ENCODE results near the gene SHISA4. TPM values are rescaled to one million over a fixed set of nuclear protein-coding genes. Genes with fewer than 3 reads are reported as not detected.

The SHISA4 gene
- total RNA-seq, 3 donors from 2014 or later (not counting 1 experiment from before 2014, with no cell fraction given) = 0.54 to 2.0 TPM; not detected in 1

DNA sequence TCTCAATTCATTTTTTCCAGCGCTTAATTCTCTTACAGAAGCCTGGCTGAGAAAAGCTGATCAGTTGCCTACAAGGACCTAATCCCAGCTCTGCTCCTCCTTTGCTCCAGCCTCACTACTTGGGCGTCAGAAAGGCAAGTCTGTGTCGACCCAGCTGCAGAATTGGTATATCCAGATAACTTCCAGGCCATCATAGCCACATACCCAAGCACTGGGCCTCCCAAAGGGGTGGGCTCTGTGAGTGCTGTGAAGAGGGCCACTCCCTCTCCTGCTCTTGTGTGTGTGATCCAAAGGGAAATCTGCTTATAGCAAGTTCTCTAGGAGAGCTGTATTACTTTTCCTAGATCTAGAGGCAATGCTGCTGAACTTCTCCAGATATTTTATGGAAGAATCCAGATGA lies 39.6 kb downstream of the SHISA4 start:
- H3K9me3 ChIP-seq (ENCODE audit: control insufficient read depth, insufficient read depth, low read length) = no peaks in the 10 kb centered on the region
- Mint-ChIP-seq H3K27me3 (ENCODE audit: low read depth in 2 of 2) (peaks cover 4 to 7% of the 10 kb centered on the region in 2 donors), H3K4me1 (no peaks in the 10 kb centered on the region), H3K4me3 (no peak overlapping the region), H3K9me3 (no peaks in the 10 kb centered on the region), H3K27ac (no peak overlapping the region), H3K36me3 (no peaks in the 10 kb centered on the region)
- no peak for ATAC-seq
- peaks cover 4% of the 10 kb centered on the region for H3K27me3 ChIP-seq (ENCODE audit: control insufficient read depth, insufficient read depth, low read length)
- intact Hi-C loops (cut with micrococcal nuclease) = no loop called here
- no peaks in the 10 kb centered on the region for H3K4me1 ChIP-seq (ENCODE audit: control insufficient read depth, insufficient read depth, low read length)
- H3K4me3 ChIP-seq (ENCODE audit: low read length) = no peak overlapping the region
- no peak for DNase-seq
- no peak overlapping the region for H3K27ac ChIP-seq (ENCODE audit: low read length)
- 91% methylated on average over 3 of the region's 3 CpGs for WGBS (ENCODE audit: insufficient coverage)
- TF ChIP-seq, protein P1, sequence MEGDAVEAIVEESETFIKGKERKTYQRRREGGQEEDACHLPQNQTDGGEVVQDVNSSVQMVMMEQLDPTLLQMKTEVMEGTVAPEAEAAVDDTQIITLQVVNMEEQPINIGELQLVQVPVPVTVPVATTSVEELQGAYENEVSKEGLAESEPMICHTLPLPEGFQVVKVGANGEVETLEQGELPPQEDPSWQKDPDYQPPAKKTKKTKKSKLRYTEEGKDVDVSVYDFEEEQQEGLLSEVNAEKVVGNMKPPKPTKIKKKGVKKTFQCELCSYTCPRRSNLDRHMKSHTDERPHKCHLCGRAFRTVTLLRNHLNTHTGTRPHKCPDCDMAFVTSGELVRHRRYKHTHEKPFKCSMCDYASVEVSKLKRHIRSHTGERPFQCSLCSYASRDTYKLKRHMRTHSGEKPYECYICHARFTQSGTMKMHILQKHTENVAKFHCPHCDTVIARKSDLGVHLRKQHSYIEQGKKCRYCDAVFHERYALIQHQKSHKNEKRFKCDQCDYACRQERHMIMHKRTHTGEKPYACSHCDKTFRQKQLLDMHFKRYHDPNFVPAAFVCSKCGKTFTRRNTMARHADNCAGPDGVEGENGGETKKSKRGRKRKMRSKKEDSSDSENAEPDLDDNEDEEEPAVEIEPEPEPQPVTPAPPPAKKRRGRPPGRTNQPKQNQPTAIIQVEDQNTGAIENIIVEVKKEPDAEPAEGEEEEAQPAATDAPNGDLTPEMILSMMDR (IDR thresholded peaks at IDR 0.05) = no peak
- no peaks in the 10 kb centered on the region for H3K36me3 ChIP-seq (ENCODE audit: control insufficient read depth, insufficient read depth, low read length)

DNA sequence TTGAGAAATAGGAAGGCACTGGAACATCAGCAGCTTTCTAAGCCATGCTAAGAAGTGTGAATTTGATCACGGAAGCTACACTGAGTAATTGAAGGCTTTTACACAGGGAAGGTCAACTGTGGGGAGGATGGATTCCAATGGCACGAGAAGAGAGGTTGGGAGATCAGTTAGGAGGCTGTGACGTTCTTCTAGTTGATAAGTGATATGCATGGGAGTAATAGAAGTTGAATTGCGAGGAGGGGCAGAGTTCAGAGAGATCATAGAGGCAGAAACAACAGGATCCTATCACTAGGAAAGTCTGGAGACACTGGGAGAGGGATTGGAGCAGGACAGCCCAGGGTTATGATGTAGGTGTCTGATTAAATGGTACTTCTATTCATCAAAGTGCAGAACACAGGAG lies 41.4 kb downstream of the SHISA4 start:
- intact Hi-C loops (cut with micrococcal nuclease) = no loop called here
- H3K4me3 Mint-ChIP-seq = no peak overlapping the region
- no peak overlapping the region for H3K27ac Mint-ChIP-seq

DNA sequence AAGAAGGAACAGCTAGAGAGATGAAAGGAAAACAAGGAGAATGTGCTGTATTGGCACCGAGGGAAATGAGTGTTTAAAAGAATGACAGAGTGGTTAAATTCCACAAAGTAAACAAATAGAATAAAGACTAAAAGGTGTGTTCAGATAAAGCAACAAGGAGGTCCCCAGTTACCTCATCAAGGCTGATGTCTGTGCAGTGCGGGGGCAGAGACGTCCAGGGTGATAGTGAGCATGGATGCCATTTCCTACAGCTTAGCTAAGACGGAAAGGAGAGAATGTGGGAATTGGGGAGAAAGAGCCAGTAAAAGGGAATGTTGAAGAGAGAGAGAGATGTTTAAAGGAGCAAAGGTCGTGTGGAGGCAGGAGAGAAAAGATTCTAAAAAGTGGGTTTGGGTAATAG lies 42.1 kb downstream of the SHISA4 start:
- ATAC-seq (no peak), DNase-seq (no peak)
- Histone ChIP-seq H3K27me3 (ENCODE audit: control insufficient read depth, insufficient read depth, low read length) (peaks cover 4% of the 10 kb centered on the region), H3K4me1 (ENCODE audit: control insufficient read depth, insufficient read depth, low read length) (no peaks in the 10 kb centered on the region), H3K27ac (ENCODE audit: low read length) (no peak overlapping the region), H3K36me3 (ENCODE audit: control insufficient read depth, insufficient read depth, low read length) (no peaks in the 10 kb centered on the region), H3K4me3 (ENCODE audit: low read length) (no peak overlapping the region), H3K9me3 (ENCODE audit: control insufficient read depth, insufficient read depth, low read length) (no peaks in the 10 kb centered on the region)
- no peak overlapping the region for H3K27ac Mint-ChIP-seq
- intact Hi-C loops (cut with micrococcal nuclease) = no loop called here
- no peaks in the 10 kb centered on the region for H3K4me1 Mint-ChIP-seq
- TF ChIP-seq, protein P1 (IDR thresholded peaks at IDR 0.05) = no peak
- 78% methylated on average over 5 of the region's 5 CpGs for WGBS (ENCODE audit: insufficient coverage)
- H3K36me3 Mint-ChIP-seq = no peaks in the 10 kb centered on the region
- no peaks in the 10 kb centered on the region for H3K9me3 Mint-ChIP-seq
- no peak overlapping the region for H3K4me3 Mint-ChIP-seq
- peaks cover 10 to 11% of the 10 kb centered on the region in 2 donors for H3K27me3 Mint-ChIP-seq (ENCODE audit: low read depth in 2 of 2)

More for the DNA sequence above, 41.4 kb downstream of the SHISA4 start:
- no peak overlapping the region for H3K27ac ChIP-seq (ENCODE audit: low read length)
- Mint-ChIP-seq H3K27me3 (ENCODE audit: low read depth in 2 of 2) (peaks cover 10% of the 10 kb centered on the region in 2 donors), H3K36me3 (no peaks in the 10 kb centered on the region), H3K4me1 (no peaks in the 10 kb centered on the region), H3K9me3 (no peaks in the 10 kb centered on the region)
- ATAC-seq (no peak), DNase-seq (no peak)
- TF ChIP-seq, protein P1 (IDR thresholded peaks at IDR 0.05) = no peak
- no peaks in the 10 kb centered on the region for H3K4me1 ChIP-seq (ENCODE audit: control insufficient read depth, insufficient read depth, low read length)
- H3K9me3 ChIP-seq (ENCODE audit: control insufficient read depth, insufficient read depth, low read length) = no peaks in the 10 kb centered on the region
- no peak overlapping the region for H3K4me3 ChIP-seq (ENCODE audit: low read length)
- peaks cover 4% of the 10 kb centered on the region for H3K27me3 ChIP-seq (ENCODE audit: control insufficient read depth, insufficient read depth, low read length)
- WGBS (ENCODE audit: insufficient coverage) = 74% methylated on average over 4 of the region's 4 CpGs
- no peaks in the 10 kb centered on the region for H3K36me3 ChIP-seq (ENCODE audit: control insufficient read depth, insufficient read depth, low read length)

- Mint-ChIP-seq H3K27ac (no peak overlapping the region), H3K27me3 (ENCODE audit: low read depth in 2 of 2) (peaks cover 15 to 20% of the 10 kb centered on the region in 2 donors), H3K4me1 (no peaks in the 10 kb centered on the region), H3K4me3 (no peak overlapping the region), H3K9me3 (no peaks in the 10 kb centered on the region), H3K36me3 (no peaks in the 10 kb centered on the region)
- 82% methylated on average over 5 of the region's 5 CpGs for WGBS (ENCODE audit: insufficient coverage)
- no peak for ATAC-seq
- no peak for DNase-seq
- no peaks in the 10 kb centered on the region for H3K9me3 ChIP-seq (ENCODE audit: control insufficient read depth, insufficient read depth, low read length)
- TF ChIP-seq, protein P1 (IDR thresholded peaks at IDR 0.05) = no peak
- H3K4me3 ChIP-seq (ENCODE audit: low read length) = no peak overlapping the region
- intact Hi-C loops (cut with micrococcal nuclease) = no loop called here
- H3K4me1 ChIP-seq (ENCODE audit: control insufficient read depth, insufficient read depth, low read length) = no peaks in the 10 kb centered on the region
- H3K27me3 ChIP-seq (ENCODE audit: control insufficient read depth, insufficient read depth, low read length) = peaks cover 4% of the 10 kb centered on the region
- no peaks in the 10 kb centered on the region for H3K36me3 ChIP-seq (ENCODE audit: control insufficient read depth, insufficient read depth, low read length)
- H3K27ac ChIP-seq (ENCODE audit: low read length) = no peak overlapping the region
Measured at GRCh38 chr1:201933840-201934430, 45.2 kb downstream of the SHISA4 start.

All from natural killer cell (primary cell).